NCI-H526 treated with DMSO at 0.1 percent for 48 hours (cell line): ENCODE measurements around the gene CD207.
"Not testable (repeated sequence)": the region's sequence is repeated elsewhere in the genome, so short reads cannot be mapped to it uniquely, and the experiment has no call there.

Source experiments
- DNase-seq: peaks from one replicate; lab custom pipeline; 2025; lab: John Stamatoyannopoulos, UW

The CD207 gene

GRCh38 chr2:70835643-70836042 is at the start of gene CD207:
CD207 (minus strand) TSS chr2:70835816; CDS start chr2:70835776, 40 bp downstream.
- DNase-seq = no peak

GRCh38 chr2:70878543-70878942 is 42.9 kb upstream of the CD207 start:
- not testable (repeated sequence) for DNase-seq

GRCh38 chr2:70876138-70876537 is 40.5 kb upstream of the CD207 start:
- DNase-seq = not testable (repeated sequence)

- no peak for DNase-seq
Measured at GRCh38 chr2:70873541-70873940, 37.9 kb upstream of the CD207 start.

- DNase-seq = peak; percentile 44
Measured at GRCh38 chr2:70871398-70872211, 36.0 kb upstream of the CD207 start.

- no peak for DNase-seq
Measured at GRCh38 chr2:70870790-70871189, 35.2 kb upstream of the CD207 start.

GRCh38 chr2:70868970-70869369 is 33.4 kb upstream of the CD207 start:
- no peak for DNase-seq

- peak; percentile 71 for DNase-seq
Measured at GRCh38 chr2:70861777-70862625, 26.4 kb upstream of the CD207 start.

GRCh38 chr2:70855667-70856066 is 20.1 kb upstream of the CD207 start:
- no peak for DNase-seq

GRCh38 chr2:70854411-70854810 is 18.8 kb upstream of the CD207 start:
- DNase-seq = no peak

GRCh38 chr2:70852824-70853223 is 17.2 kb upstream of the CD207 start:
- no peak for DNase-seq

- no peak for DNase-seq
Measured at GRCh38 chr2:70851704-70852103, 16.1 kb upstream of the CD207 start.

GRCh38 chr2:70850925-70851324 is 15.3 kb upstream of the CD207 start:
- DNase-seq = no peak

- no peak for DNase-seq
Measured at GRCh38 chr2:70842401-70842800, 6.8 kb upstream of the CD207 start.

GRCh38 chr2:70837980-70838925 is 2.6 kb upstream of the CD207 start:
- no peak for DNase-seq

- no peak for DNase-seq
Measured at GRCh38 chr2:70834881-70835280, 735 bp downstream of the CD207 start.

GRCh38 chr2:70834106-70834505 is 1.5 kb downstream of the CD207 start:
- no peak for DNase-seq

GRCh38 chr2:70833246-70833645 is 2.4 kb downstream of the CD207 start:
- DNase-seq = no peak

- no peak for DNase-seq
Measured at GRCh38 chr2:70832386-70832785, 3.2 kb downstream of the CD207 start.

- DNase-seq = no peak
Measured at GRCh38 chr2:70831861-70832260, 3.8 kb downstream of the CD207 start.

GRCh38 chr2:70830366-70830765 is 5.2 kb downstream of the CD207 start:
- DNase-seq = no peak

- DNase-seq = no peak
Measured at GRCh38 chr2:70829916-70830315, 5.7 kb downstream of the CD207 start.
